HG03103 (cell line): ENCODE results near the gene KLF13.

Experiments
- ATAC-seq: cut with Tn5 transposase; IDR thresholded peaks from one replicate; pipeline ENCODE4 v1.9.1; 2021; ENCODE audit warnings: low read depth; ENCODE audit not compliant: unreplicated experiment

Gene KLF13

GRCh38 chr15:31298707-31299172, 27.9 kb upstream of the KLF13 start:
- ATAC-seq: no peak

DNA sequence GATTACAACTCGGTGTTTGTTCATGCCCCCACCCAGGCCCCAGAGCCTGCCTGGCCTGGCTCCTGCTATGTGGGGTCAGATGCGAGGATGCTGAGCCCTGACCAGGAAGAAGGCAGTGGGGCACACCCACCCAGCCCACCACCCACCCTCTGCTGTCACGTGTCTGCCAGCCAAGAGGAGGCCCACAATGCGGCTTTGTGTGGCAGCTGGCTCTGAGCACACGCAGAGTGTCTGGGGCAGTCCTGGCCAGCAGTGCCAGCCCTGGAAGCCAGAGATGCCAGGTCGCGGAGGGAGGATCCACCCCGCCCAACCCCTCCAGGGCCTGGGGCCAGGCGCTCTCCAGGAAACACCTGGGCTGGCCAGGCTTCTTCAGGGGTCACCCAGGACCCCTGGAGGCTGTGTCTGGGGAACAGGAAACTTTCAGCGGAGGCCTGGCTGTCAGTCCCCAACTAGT, 26.4 kb upstream of the KLF13 start:
- no peak for ATAC-seq

- ATAC-seq: no peak
Observed at GRCh38 chr15:31300981-31301672, 25.5 kb upstream of the KLF13 start.

GRCh38 chr15:31301673-31301990, 25.0 kb upstream of the KLF13 start:
- no peak for ATAC-seq

GRCh38 chr15:31302029-31302657, 24.5 kb upstream of the KLF13 start:
- no peak for ATAC-seq

DNA sequence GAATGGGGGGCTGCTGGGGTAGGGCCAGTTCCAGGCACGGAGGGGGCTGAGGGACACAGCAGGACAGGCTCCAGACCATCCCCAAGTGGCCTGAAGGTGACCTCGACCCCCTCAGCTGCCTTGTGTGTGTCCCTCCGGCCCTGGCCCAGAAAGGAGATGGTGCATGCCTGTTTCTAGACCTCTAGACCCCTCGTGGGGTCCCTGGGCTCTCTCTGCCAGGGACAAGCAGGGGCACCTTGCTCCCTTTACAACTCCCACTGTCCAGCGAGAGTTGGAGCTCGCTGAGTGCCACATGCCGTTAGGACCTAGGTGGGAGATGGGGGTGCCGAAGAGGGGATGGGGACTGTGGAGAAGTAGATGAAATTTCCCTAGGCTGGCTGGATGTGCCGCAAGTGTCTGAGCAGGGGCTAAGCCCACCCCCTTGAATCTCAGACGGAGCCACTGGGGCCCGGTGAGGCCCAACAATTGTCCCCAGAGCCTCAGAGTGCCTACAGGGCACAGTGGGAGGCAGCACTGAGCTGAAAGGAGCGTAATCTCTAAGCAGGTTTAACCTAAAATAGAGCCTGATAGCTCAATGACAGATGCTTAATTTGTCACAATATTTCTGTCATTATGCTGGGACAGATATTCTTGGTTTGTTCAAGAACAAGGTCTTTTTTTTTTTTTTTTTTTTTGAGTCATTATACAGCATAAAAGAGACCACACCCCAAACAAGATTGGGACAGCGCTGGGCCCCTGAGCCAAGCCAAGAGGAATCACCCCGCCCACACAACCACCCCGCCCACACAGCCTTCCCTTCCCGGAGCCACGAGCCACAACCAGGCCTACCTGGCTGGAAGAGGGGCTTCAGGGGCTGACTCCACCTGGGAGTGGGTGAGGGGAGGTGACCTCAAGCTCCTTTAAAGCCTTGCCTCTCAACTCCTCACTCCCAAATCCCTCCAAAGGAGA, 23.6 kb upstream of the KLF13 start:
- ATAC-seq: no peak

GRCh38 chr15:31303726-31304648, 22.6 kb upstream of the KLF13 start:
- no peak for ATAC-seq

- no peak for ATAC-seq
Observed at GRCh38 chr15:31304751-31305365, 21.8 kb upstream of the KLF13 start.

GRCh38 chr15:31305375-31305774, 21.3 kb upstream of the KLF13 start:
- ATAC-seq: no peak

- ATAC-seq: no peak
Observed at GRCh38 chr15:31305796-31306425, 20.7 kb upstream of the KLF13 start.

DNA sequence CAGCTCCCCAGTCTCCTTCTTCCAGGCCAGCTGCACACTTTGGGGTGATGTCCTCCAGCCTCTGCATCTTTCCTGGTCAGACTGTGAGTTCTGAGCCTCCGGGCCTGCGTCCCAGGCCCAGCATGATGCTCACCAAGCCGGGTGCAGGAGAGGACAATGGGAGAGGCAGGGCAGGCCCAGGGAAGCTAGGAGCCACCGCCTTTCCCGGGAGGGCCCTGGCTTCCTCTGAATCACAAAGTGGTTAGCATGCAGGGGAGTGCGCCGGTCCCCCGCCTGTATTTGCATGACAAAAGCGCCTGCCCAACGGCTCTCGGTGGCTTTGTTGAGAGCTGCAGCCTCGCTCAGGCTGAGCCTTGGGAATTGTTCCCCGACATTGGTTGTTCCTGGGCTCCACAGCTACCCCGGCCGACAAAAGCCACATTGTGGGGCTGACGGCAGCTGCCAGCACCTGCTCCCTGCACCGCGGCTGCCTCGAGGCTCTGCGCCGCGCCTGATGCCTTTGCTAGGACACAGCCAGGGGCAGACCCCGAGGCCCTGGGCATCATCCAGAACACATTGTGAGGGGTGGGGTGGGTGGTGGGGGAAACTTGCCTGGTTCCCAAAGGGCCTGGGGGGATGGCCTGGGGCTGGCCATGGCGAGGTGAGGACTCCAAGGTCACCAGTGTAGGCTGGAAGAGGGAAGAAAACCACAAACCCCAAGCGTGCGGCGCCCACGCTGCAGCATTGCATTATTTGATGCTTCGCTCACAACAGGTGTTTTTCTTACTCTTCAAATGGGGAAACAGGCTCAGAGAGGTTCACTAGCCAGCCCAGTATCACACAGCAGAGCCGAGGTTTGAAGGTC, 20.0 kb upstream of the KLF13 start:
- ATAC-seq: no peak

GRCh38 chr15:31307270-31308184, 19.1 kb upstream of the KLF13 start:
- no peak for ATAC-seq

DNA sequence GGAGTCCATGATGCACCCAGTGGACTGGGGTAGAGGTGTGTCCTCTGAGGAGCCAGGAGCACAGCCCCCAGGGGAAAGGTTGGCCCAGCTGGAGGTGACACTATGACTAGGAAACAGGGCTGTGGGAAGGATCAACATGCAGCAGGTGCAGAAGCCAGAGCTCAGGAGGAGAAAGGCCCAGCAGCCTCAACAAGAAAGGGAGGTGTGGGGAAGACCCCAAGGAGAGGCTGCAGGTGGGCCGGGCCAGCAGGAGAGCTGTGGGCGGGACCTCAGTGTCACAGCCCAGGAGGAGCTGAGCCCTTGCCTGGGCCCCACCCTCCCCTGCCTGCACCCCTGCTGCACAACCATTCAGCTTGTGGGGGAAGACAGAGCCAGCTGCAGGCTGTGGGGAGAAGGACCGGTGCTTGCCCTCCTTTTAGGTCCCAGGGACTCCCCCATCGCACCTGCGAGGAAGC, 18.4 kb upstream of the KLF13 start:
- no peak for ATAC-seq

DNA sequence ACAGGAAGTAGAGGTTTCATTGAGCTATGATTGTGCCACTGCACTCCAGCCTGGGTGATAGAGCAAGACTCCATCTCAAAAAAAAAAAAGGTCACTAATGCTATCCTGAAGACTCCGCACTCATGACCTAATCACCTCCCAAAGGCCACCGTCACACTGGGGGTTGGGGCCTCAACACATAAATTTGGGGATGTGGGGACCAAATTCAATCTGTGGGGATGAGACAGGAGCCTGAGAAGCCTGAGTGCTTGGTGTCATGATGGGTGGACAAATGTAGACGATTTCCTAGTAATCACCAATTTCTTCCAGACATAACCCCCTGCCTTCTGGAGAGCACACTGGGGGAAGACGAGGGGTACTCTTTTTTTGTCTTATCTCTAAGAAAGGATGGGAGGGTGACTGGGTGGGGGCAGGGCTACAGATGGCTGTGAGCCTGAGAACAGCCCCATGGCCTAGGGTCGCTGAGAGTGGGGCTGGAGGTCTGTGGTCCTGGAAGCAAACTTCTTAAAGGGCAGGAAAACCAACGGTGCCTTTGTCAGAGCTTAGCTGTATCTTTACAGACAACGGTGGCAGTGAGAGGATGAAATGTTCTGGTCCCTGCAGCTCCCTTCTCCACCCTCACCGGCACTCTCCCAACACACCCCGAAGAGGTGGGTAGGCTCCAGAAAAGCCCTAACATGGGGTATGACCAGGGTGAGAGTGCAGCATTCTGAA, 16.6 kb upstream of the KLF13 start:
- no peak for ATAC-seq

GRCh38 chr15:31311735-31312619, 14.7 kb upstream of the KLF13 start:
- no peak for ATAC-seq

DNA sequence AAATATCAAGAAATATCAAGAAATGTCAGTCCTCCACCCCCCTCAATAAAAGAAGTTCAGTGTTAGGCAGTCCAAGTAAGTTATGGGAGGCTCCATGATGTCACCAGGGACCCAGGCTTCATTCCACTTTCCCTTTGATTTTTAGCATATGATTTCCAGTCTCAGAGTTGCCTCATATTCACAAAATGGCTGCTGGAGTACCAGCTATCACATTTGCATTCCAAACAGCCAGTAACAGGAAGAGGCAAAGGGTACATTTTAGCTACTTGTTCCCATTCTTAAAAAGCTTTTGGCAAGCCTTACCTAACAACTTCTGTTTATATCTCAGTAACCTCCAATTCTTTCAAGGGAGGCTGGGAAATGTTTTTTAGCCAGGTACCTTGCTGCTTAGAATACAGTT, 13.4 kb upstream of the KLF13 start:
- no peak for ATAC-seq
